GM18499 (cell line): ENCODE results near the gene SELENOO.

Experiments
- ATAC-seq: cut with Tn5 transposase; IDR thresholded peaks from one replicate; pipeline ENCODE4 v1.9.1; 2021; ENCODE audit warnings: moderate number of reproducible peaks; ENCODE audit not compliant: insufficient read depth, unreplicated experiment

Gene SELENOO

DNA sequence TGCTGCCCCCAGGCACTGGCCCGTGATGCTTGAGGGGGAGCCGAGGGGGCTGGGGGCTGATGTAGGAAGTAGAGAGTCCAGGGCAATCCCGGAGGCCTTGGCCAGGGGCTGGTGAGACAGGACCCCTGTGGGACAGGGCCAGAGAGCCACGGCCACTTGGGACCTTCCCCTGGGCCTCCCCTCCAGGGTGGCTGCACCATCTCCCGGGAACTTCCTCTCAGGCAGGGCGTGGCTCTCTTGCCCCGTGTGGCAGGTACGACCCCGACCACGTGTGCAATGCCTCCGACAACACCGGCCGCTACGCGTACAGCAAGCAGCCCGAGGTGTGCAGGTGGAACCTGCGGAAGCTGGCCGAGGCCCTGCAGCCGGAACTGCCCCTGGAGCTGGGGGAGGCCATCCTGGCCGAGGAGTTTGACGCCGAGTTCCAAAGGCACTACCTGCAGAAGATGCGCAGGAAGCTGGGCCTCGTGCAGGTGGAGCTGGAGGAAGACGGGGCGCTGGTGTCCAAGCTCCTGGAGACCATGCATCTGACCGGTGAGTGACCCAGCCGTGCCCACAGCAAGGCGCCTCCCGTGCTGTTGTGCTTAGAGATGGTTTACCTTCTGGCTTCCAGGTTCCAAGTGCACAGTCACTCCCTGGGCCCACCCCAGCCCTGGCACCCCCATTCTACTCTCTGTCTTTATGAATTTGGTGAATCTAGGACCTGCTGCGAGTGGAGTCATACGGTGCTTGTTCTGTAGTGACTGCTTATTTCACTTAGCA lies 9.7 kb downstream of the SELENOO start:
- ATAC-seq: no peak

- no peak for ATAC-seq
These were observed 10.3 kb downstream of the SELENOO start for GRCh38 chr22:50211147-50211546.

DNA sequence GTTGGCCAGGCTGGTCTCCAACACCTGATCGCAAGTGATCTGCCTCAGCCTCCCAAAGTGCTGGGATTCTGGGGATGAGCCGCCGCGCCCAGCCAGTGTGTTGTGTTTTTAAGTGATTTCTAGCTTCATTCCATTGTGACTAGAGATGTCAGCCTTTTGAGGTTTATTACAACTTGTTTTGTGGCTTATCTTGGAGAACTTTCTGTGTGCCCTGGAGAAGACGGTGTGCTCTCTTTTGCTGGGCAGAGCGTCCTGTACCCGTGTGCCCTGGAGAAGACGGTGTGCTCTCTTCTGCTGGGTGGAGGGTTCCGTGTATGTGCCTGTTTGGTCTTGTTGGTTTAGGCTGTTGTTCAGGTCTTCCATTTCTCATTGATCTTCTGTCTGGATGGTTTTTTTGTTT lies 12.5 kb downstream of the SELENOO start:
- no peak for ATAC-seq

DNA sequence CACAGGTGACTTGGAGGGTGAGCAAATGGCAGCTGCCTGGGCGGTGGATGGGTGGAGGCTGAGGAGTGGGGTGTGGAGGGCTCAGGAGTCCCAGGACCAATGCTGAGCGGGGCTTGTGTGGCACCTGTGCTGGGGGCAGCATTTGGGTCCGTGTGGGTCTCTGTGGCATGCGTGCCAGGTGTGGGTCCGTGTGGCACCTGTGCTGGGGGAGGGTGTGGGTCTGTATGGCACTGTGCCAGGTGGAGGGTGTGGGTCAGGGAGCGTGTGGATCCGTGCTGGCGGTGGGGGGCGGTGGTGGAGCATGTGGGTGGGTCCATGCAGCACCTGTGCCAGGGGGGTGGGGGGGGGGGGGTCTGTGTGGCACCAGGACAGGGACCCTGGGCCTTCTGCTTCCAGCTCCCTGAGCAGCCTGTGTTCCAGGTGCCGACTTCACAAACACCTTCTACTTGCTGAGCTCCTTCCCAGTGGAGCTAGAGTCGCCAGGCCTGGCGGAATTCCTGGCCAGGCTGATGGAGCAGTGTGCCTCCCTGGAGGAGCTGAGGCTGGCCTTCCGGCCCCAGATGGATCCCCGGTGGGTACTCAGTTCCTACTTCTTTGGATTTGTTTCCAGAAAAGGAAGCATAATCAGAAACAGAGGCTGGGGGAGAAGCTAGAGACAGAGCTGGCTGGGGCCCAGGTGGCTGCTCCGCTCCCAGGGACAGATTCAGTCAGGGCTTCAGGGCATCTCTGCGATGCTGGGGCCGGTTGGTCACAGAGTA lies 14.7 kb downstream of the SELENOO start:
- no peak for ATAC-seq

- ATAC-seq: no peak
These were observed 15.4 kb downstream of the SELENOO start for GRCh38 chr22:50216055-50216683.

DNA sequence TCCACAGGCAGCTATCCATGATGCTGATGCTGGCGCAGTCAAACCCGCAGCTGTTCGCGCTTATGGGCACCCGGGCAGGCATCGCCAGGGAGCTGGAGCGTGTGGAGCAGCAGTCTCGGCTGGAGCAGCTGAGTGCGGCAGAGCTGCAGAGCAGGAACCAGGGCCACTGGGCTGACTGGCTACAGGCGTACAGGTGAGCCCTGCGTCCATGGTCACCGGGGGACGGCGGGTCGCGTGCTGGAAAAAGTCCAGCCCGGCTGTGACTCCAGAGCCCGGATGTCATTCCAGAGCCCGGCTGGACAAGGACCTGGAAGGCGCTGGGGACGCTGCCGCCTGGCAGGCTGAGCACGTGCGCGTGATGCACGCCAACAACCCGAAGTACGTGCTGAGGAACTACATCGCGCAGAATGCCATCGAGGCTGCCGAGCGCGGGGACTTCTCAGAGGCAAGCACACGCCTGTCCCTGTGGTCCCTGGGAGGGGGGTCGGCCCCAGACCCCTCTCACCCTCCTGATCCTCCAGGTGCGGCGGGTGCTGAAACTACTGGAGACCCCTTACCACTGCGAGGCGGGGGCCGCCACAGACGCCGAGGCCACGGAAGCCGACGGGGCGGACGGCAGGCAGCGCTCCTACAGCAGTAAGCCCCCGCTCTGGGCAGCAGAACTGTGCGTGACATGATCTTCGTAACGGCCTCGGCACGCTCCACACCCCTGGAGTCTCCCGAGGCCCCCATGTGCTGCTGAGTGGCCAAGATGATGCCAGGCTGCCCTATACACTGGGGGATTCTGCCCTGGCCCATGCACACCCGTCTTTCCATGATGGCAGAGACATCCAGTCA lies 16.1 kb downstream of the SELENOO start:
- ATAC-seq: no peak

GRCh38 chr22:50217543-50218152 lies 16.8 kb downstream of the SELENOO start:
- no peak for ATAC-seq

- no peak for ATAC-seq
These were observed 17.6 kb downstream of the SELENOO start for GRCh38 chr22:50218153-50218995.

DNA sequence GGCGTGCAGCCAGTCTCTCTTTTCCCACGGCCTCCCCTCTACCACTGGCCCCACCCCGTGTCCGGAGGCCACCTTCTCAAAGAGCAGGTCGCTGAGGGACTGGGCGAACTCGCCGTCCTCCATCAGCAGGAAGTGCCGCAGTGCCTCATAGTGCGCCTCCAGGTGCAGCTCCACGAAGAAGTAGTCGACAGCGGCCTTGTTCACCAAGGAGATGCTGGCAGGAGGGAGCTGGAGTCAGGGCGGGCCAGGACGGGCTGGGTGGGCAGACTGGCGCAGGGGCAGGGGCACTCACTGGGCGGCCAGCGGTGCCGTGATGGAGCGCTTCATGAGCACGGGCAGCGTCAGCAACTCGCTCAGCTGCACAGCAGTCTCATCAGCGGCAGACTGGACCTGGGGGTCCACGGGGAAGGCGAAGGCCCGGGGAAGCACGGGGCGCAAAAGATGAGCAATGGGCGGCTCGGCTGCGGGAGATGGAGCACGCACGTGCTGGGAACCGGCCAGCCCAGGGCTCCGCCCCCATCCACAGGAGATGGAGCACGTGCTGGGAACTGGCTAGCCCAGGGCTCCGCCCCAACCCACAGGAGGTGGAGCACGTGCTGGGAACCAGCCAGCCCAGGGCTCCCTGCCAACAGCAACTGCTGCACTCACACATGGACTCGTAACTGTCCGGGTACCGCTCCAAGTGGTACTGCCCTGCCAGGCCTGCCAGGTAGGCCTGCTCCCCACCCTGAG lies 18.4 kb downstream of the SELENOO start:
- ATAC-seq: no peak

- ATAC-seq: no peak
These were observed 19.2 kb downstream of the SELENOO start for GRCh38 chr22:50219800-50220602.

- no peak for ATAC-seq
These were observed 20.0 kb downstream of the SELENOO start for GRCh38 chr22:50220603-50221409.

GRCh38 chr22:50221410-50222300 lies 20.8 kb downstream of the SELENOO start:
- no peak for ATAC-seq

GRCh38 chr22:50222508-50222907 lies 21.7 kb downstream of the SELENOO start:
- ATAC-seq: no peak

DNA sequence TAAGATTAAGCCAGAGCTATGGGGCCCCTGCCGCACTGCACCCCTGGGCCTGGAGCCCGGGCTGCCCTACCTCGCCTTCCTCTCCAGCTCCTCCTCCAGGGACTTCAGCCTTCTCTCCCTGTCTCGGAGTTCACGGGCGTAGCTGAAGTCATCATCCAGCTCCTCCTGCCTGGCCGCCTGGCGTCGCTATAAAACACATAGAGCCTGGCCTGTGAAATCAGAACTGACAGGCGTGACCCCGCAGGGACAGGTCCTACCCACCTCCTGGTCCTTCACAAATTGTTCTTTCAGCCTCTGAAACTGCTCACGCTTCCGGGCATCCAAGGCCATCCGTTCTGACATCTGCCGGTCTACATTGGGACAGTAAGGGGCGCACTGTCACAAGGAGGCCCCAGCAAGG lies 23.3 kb downstream of the SELENOO start:
- ATAC-seq: no peak

DNA sequence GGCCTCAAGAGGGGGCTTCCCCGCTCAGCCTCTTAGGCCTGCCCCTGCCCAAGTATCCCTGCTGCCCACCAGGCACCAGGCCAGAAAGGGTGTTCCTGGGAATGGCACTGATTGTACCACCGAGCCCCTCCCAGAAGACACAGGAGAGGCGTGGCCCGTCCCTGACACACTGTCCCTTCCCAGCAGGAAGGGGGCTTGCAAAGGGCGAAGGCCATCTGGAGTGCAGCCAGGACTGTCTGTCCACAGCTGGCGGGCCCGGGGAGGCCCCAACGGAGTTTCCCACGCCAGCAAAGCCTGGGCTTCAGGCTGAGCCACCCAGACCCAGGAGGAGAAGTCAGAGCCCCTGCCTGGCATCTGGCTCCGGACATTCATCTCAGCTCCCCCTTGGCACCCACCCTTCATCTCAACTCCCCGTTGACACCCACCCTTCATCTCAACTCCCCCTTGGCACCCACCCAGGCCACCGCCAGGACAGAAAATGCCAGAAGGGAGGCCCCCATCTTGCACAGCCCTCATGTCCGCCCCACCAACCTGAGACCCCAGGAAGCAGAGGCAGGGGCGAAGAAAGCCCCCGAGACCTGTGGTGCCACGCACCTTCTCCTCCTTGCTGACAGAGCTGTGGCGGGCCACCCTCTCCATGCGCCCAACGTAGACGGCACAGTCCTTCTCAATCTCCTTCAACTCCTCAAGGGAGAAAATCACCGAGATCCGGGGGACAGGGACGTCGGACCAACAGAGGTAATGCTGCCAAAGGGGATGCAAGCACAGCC lies 24.6 kb downstream of the SELENOO start:
- no peak for ATAC-seq
